ENCODE measurements around the gene SIGLEC9. TPM values are rescaled to one million over a fixed set of nuclear protein-coding genes. Genes with fewer than 3 reads are reported as not detected.

The SIGLEC9 gene
- total and polyA plus RNA-seq, 2 donors (not counting 1 experiment from before 2014, with no cell fraction given): 0.72 TPM; not detected in 1

DNA sequence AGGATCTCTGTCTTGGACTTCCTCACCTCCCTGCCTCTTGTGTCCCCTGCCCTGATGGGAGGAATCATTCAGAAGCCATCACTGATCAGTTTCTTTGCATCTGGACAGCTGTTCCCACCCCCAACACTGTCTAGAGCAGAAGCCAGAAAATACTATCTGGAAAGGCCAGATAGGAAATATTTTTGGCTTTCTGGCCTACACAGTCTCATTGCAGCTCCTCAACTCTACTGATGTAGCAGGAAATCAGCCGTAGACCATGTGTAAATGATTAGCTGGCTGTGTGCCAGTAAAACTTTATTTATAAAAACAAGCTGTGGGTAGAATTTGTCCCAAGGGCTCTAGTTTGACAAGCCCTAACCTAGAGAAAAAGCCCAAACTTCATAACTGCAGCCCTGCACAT, 23.0 kb downstream of the SIGLEC9 start:
- H3K4me3 ChIP-seq (ENCODE audit: control extremely low read depth in 1 of 5, extremely low read depth in 1 of 5, insufficient read depth in 1 of 5, low read depth in 2 of 5, low read length in 4 of 5): no peak overlapping the region
- H3K9me3 ChIP-seq (ENCODE audit: control extremely low read depth in 1 of 3, control insufficient read depth in 2 of 3, insufficient read depth in 1 of 3, low read length in 2 of 3): peaks cover 0 to 4% (median 0%) of the 10 kb centered on the region in 3 donors
- ATAC-seq (ENCODE audit: low read depth) (no peak), DNase-seq (no peak)
- no peak for TF ChIP-seq EZH2 (IDR thresholded peaks at IDR 0.05; ENCODE audit: borderline replicate concordance, insufficient read depth, low read depth, low read length, poor library complexity, severe bottlenecking)
- TF ChIP-seq, protein P1, sequence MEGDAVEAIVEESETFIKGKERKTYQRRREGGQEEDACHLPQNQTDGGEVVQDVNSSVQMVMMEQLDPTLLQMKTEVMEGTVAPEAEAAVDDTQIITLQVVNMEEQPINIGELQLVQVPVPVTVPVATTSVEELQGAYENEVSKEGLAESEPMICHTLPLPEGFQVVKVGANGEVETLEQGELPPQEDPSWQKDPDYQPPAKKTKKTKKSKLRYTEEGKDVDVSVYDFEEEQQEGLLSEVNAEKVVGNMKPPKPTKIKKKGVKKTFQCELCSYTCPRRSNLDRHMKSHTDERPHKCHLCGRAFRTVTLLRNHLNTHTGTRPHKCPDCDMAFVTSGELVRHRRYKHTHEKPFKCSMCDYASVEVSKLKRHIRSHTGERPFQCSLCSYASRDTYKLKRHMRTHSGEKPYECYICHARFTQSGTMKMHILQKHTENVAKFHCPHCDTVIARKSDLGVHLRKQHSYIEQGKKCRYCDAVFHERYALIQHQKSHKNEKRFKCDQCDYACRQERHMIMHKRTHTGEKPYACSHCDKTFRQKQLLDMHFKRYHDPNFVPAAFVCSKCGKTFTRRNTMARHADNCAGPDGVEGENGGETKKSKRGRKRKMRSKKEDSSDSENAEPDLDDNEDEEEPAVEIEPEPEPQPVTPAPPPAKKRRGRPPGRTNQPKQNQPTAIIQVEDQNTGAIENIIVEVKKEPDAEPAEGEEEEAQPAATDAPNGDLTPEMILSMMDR (IDR thresholded peaks at IDR 0.05): no peak
- no peak overlapping the region for H3K27ac ChIP-seq (ENCODE audit: low read length in 2 of 2)
- intact Hi-C loops (cut with micrococcal nuclease): no loop called here
- CTCF ChIA-PET: no interaction called here
- POLR2A ChIA-PET: no interaction called here
- H3K4me2 ChIP-seq (replicated peaks; ENCODE audit: low read depth, low read length, poor library complexity, severe bottlenecking): no peak overlapping the region
- Mint-ChIP-seq H3K27me3 (peaks cover 40% of the 10 kb centered on the region), H3K9me3 (ENCODE audit: insufficient read depth) (no peaks in the 10 kb centered on the region), H3K27ac (no peak overlapping the region), H3K4me3 (no peak overlapping the region), H3K4me1 (peaks cover 3% of the 10 kb centered on the region)
- H3K9ac ChIP-seq (ENCODE audit: low read length): no peak overlapping the region
- no peaks in the 10 kb centered on the region for H4K20me1 ChIP-seq (ENCODE audit: control insufficient read depth, insufficient read depth, low read length, poor library complexity, severe bottlenecking)
- WGBS (ENCODE audit: insufficient coverage): no CpG with 5 or more reads among the region's 1 CpG
- no peaks in the 10 kb centered on the region for H3K4me1 ChIP-seq (ENCODE audit: control insufficient read depth in 2 of 2, insufficient read depth in 2 of 2, low read length in 2 of 2)
- no peaks in the 10 kb centered on the region for H3K79me2 ChIP-seq (ENCODE audit: control insufficient read depth, insufficient read depth, low read length)
- H3K36me3 ChIP-seq (replicated peaks in 1 of 2; ENCODE audit: control extremely low read depth in 1 of 2, control insufficient read depth in 1 of 2, extremely low read depth in 1 of 2, insufficient read depth in 2 of 2, low read length in 1 of 2): no peaks in the 10 kb centered on the region
- peaks cover 0 to 20% (median 3%) of the 10 kb centered on the region in 4 experiments for H3K27me3 ChIP-seq (replicated peaks in 1 of 4; ENCODE audit: control extremely low read depth in 1 of 4, control insufficient read depth in 3 of 4, insufficient read depth in 4 of 4, low read length in 3 of 4)
- no peak overlapping the region for H2AFZ ChIP-seq (ENCODE audit: insufficient read depth, low read depth, low read length, poor library complexity, severe bottlenecking)

DNA sequence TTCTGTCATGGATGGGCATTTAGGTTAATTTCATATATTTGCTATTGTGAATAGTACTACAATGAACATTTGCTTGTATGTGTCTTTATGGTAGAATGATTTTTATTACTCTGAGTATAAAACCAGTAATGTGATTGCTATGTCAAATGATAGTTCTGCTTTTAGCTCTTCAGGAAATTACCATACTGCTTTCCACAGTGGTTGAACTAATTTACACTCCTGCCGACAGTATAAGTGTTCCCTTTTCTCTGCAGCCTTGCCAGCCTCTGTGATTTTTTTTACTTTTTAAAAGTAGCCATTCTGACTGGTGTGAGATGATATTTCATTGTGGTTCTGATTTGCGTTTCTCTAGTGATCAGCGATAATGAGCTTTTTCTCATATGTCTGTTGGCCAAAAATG, 23.9 kb downstream of the SIGLEC9 start:
- ChIA-PET POLR2A (no interaction called here), CTCF (interaction anchor here (1.1 kb wide), 1 partner anchor 10 kb away, joined by 4 read pairs; no protein-coding TSS in a partner anchor)
- no peak overlapping the region for H3K4me3 Mint-ChIP-seq
- DNase-seq: no peak
- H3K4me1 Mint-ChIP-seq: peaks cover 3% of the 10 kb centered on the region
- ATAC-seq (ENCODE audit: low read depth): no peak
- H3K9ac ChIP-seq (ENCODE audit: low read length): no peak overlapping the region
- H4K20me1 ChIP-seq (ENCODE audit: control insufficient read depth, insufficient read depth, low read length, poor library complexity, severe bottlenecking): no peaks in the 10 kb centered on the region
- peaks cover 0 to 4% (median 0%) of the 10 kb centered on the region in 3 donors for H3K9me3 ChIP-seq (ENCODE audit: control extremely low read depth in 1 of 3, control insufficient read depth in 2 of 3, insufficient read depth in 1 of 3, low read length in 2 of 3)
- no peaks in the 10 kb centered on the region for H3K36me3 ChIP-seq (replicated peaks in 1 of 2; ENCODE audit: control extremely low read depth in 1 of 2, control insufficient read depth in 1 of 2, extremely low read depth in 1 of 2, insufficient read depth in 2 of 2, low read length in 1 of 2)
- no peaks in the 10 kb centered on the region for H3K79me2 ChIP-seq (ENCODE audit: control insufficient read depth, insufficient read depth, low read length)
- intact Hi-C loops (cut with micrococcal nuclease): no loop called here
- H3K27me3 Mint-ChIP-seq: peaks cover 49% of the 10 kb centered on the region
- no peak overlapping the region for H2AFZ ChIP-seq (ENCODE audit: insufficient read depth, low read depth, low read length, poor library complexity, severe bottlenecking)
- H3K27ac Mint-ChIP-seq: no peak overlapping the region
- H3K9me3 Mint-ChIP-seq (ENCODE audit: insufficient read depth): no peaks in the 10 kb centered on the region
- TF ChIP-seq, protein P1 (IDR thresholded peaks at IDR 0.05): no peak
- TF ChIP-seq EZH2 (IDR thresholded peaks at IDR 0.05; ENCODE audit: borderline replicate concordance, insufficient read depth, low read depth, low read length, poor library complexity, severe bottlenecking): no peak
- peaks cover 0 to 26% (median 3%) of the 10 kb centered on the region in 4 experiments for H3K27me3 ChIP-seq (replicated peaks in 1 of 4; ENCODE audit: control extremely low read depth in 1 of 4, control insufficient read depth in 3 of 4, insufficient read depth in 4 of 4, low read length in 3 of 4)
- H3K4me2 ChIP-seq (replicated peaks; ENCODE audit: low read depth, low read length, poor library complexity, severe bottlenecking): no peak overlapping the region
- no peak overlapping the region for H3K4me3 ChIP-seq (ENCODE audit: control extremely low read depth in 1 of 5, extremely low read depth in 1 of 5, insufficient read depth in 1 of 5, low read depth in 2 of 5, low read length in 4 of 5)
- 0% methylated on average over 1 of the region's 3 CpGs for WGBS (ENCODE audit: insufficient coverage)
- no peaks in the 10 kb centered on the region for H3K4me1 ChIP-seq (ENCODE audit: control insufficient read depth in 2 of 2, insufficient read depth in 2 of 2, low read length in 2 of 2)
- H3K27ac ChIP-seq (ENCODE audit: low read length in 2 of 2): no peak overlapping the region
